Upper lobe of left lung (tissue), 6 donors: Measurements from ENCODE around the gene AMOTL1. TPM values are rescaled to one million over a fixed set of nuclear protein-coding genes. Genes with fewer than 3 reads are reported as not detected.
A peak's percentile ranks its signal among the peaks of the same experiment; 100 is the strongest.

ENCODE experiments used
- ATAC-seq, 2 donors: fragments of 200-7000 bp; cut with Tn5 transposase; one replicate each; pipeline ENCODE4 v1.9.1; 2022; ENCODE audit warnings: mild to moderate bottlenecking in 2 of 2, moderate library complexity in 2 of 2; ENCODE audit not compliant: low FRiP score in 2 of 2
- DNase-seq, 2 donors: peaks; one replicate each; pipeline ENCODE4 v3.0.0-alpha.2; 2019 to 2020
- H3K27ac ChIP-seq, 4 donors: fragments of 200-600 bp; sonication (generic); one replicate each; pipeline ENCODE4 v1.5.1; 2016 to 2019
- H3K27me3 ChIP-seq, 4 donors: fragments of 200-600 bp; sonication (generic); one replicate each; pipeline ENCODE4 v1.5.1; 2017 to 2019
- H3K36me3 ChIP-seq, 4 donors: fragments of 200-600 bp; sonication (generic); one replicate each; pipeline ENCODE4 v1.5.1; 2016 to 2019
- H3K4me1 ChIP-seq, 4 donors: fragments of 200-600 bp; sonication (generic); one replicate each; pipeline ENCODE4 v1.5.1; 2018 to 2019
- H3K4me3 ChIP-seq, 4 donors: fragments of 200-600 bp; sonication (generic); one replicate each; pipeline ENCODE4 v1.5.1; 2017 to 2019; ENCODE audit warnings: mild to moderate bottlenecking in 2 of 4, moderate library complexity in 1 of 4
- H3K9me3 ChIP-seq, 4 donors: fragments of 200-600 bp; sonication (generic); one replicate each; pipeline ENCODE4 v1.5.1; 2018 to 2019
- CTCF ChIP-seq, 6 experiments: fragments of 450-650 bp in 4 of 6; fragments of 200-600 bp in 2 of 6; sonication (generic) in 2 of 6; IDR thresholded peaks; one replicate each; pipeline ENCODE4 v1.5.1; 2016 to 2019; ENCODE audit warnings: antibody characterized with exemption in 6 of 6
- EP300 ChIP-seq, 4 donors: sonication (generic); formaldehyde crosslinking; IDR thresholded peaks; one replicate each; pipeline ENCODE4 v1.5.1; 2017; ENCODE audit warnings: antibody characterized with exemption in 4 of 4, control low read depth in 2 of 4
- POLR2A ChIP-seq, 4 donors: fragments of 450-650 bp; IDR thresholded peaks; one replicate each; pipeline ENCODE4 v1.5.1; 2016 to 2017; ENCODE audit warnings: antibody characterized with exemption in 4 of 4, mild to moderate bottlenecking in 2 of 4
- POLR2AphosphoS5 ChIP-seq, 2 donors: sonication (generic); formaldehyde crosslinking; IDR thresholded peaks; one replicate each; pipeline ENCODE4 v1.5.1; 2017; ENCODE audit warnings: antibody characterized with exemption in 2 of 2
- WGBS, 2 donors: methylation state at CpG; one replicate each; pipeline ENCODE4 v1.1.5; 2017 to 2018; 5-methylcytosine and 5-hydroxymethylcytosine counted together
- total RNA-seq, 6 donors: library from RNA; depleted of rRNA in 4 of 6; stranded (reverse); fragments of >200 nt in 4 of 6; gene quantifications; one replicate each; pipeline versions ENCODE4 v1.1.0 to v1.2.1, GENCODE V29; 2016 to 2021
- donor health status: DM: no; HTN: no; CAD: no; lungs with moderate emphysema.
- donor health status: DM: no; HTN: yes; CAD: no; lungs with severe emphysema.

Gene AMOTL1
- total RNA-seq, 6 donors from 2014 or later, result 30.4 to 54.7 (median 46.1) TPM

- TF ChIP-seq EP300 (IDR thresholded peaks at IDR 0.05), result no peak
- TF ChIP-seq POLR2AphosphoS5 (IDR thresholded peaks at IDR 0.05), result no peak
- TF ChIP-seq POLR2A (IDR thresholded peaks at IDR 0.05), result no peak
- no peak for TF ChIP-seq CTCF (IDR thresholded peaks at IDR 0.05)
- Histone ChIP-seq H3K36me3 (peaks cover 0 to 63% (median 14%) of the 10 kb centered on the region in 4 donors), H3K4me3 (no peak overlapping the region), H3K9me3 (no peaks in the 10 kb centered on the region), H3K27ac (no peak overlapping the region), H3K27me3 (no peaks in the 10 kb centered on the region), H3K4me1 (peaks cover 0 to 3% (median 0%) of the 10 kb centered on the region in 4 donors)
- ATAC-seq (peak in 1 of 2 donors; percentile 32), DNase-seq (peak in 1 of 2 donors; percentile 58)
- WGBS, 2 donors, result 96 to 97% methylated on average over 14 of the region's 14 CpGs
Observed at GRCh38 chr11:94821439-94821838, 53.3 kb downstream of the AMOTL1 start.

GRCh38 chr11:94822080-94822479 is 53.9 kb downstream of the AMOTL1 start:
- no peak for ATAC-seq
- WGBS, 2 donors, result 88 to 95% methylated on average over 7 of the region's 7 CpGs
- Histone ChIP-seq H3K4me3 (no peak overlapping the region), H3K4me1 (peaks cover 0 to 3% (median 0%) of the 10 kb centered on the region in 4 donors), H3K36me3 (peaks cover 0 to 70% (median 14%) of the 10 kb centered on the region in 4 donors), H3K9me3 (no peaks in the 10 kb centered on the region), H3K27me3 (no peaks in the 10 kb centered on the region), H3K27ac (no peak overlapping the region)
- TF ChIP-seq POLR2AphosphoS5 (IDR thresholded peaks at IDR 0.05) (no peak), POLR2A (IDR thresholded peaks at IDR 0.05) (no peak), CTCF (IDR thresholded peaks at IDR 0.05) (no peak), EP300 (IDR thresholded peaks at IDR 0.05) (no peak)
- no peak for DNase-seq

- WGBS, 2 donors, result 50 to 73% methylated on average over 2 of the region's 2 CpGs
- ATAC-seq (no peak), DNase-seq (no peak)
- Histone ChIP-seq H3K36me3 (peaks cover 0 to 71% (median 15%) of the 10 kb centered on the region in 4 donors), H3K4me3 (no peak overlapping the region), H3K27me3 (no peaks in the 10 kb centered on the region), H3K9me3 (no peaks in the 10 kb centered on the region), H3K27ac (no peak overlapping the region), H3K4me1 (peaks cover 0 to 3% (median 0%) of the 10 kb centered on the region in 4 donors)
- TF ChIP-seq CTCF (IDR thresholded peaks at IDR 0.05) (no peak), EP300 (IDR thresholded peaks at IDR 0.05) (no peak), POLR2A (IDR thresholded peaks at IDR 0.05) (no peak), POLR2AphosphoS5 (IDR thresholded peaks at IDR 0.05) (no peak)
Observed at GRCh38 chr11:94823102-94823732, 55.1 kb downstream of the AMOTL1 start.

- H3K27me3 ChIP-seq, result no peaks in the 10 kb centered on the region
- peaks cover 0 to 79% (median 15%) of the 10 kb centered on the region in 4 donors for H3K36me3 ChIP-seq
- peaks cover 0 to 3% (median under 1%) of the 10 kb centered on the region in 4 donors for H3K4me1 ChIP-seq
- DNase-seq (no peak), ATAC-seq (no peak)
- no peak overlapping the region for H3K4me3 ChIP-seq
- H3K9me3 ChIP-seq, result no peaks in the 10 kb centered on the region
- no peak for TF ChIP-seq POLR2A (IDR thresholded peaks at IDR 0.05)
- no peak for TF ChIP-seq POLR2AphosphoS5 (IDR thresholded peaks at IDR 0.05)
- H3K27ac ChIP-seq, result peak overlapping the region in 2 of 4 donors; percentile 17 to 35
- 81 to 87% methylated on average over 4 of the region's 4 CpGs for WGBS, 2 donors
Observed at GRCh38 chr11:94825031-94825430, 56.9 kb downstream of the AMOTL1 start.

GRCh38 chr11:94825481-94825880 is 57.3 kb downstream of the AMOTL1 start:
- peaks cover 0 to 79% (median 15%) of the 10 kb centered on the region in 4 donors for H3K36me3 ChIP-seq
- H3K27me3 ChIP-seq, result no peaks in the 10 kb centered on the region
- no peak for ATAC-seq
- no peak for DNase-seq
- H3K9me3 ChIP-seq, result no peaks in the 10 kb centered on the region
- H3K27ac ChIP-seq, result peak overlapping the region in 2 of 4 donors; percentile 17 to 35
- peaks cover 0 to 7% (median 3%) of the 10 kb centered on the region in 4 donors for H3K4me1 ChIP-seq
- H3K4me3 ChIP-seq, result no peak overlapping the region
- no peak for TF ChIP-seq CTCF (IDR thresholded peaks at IDR 0.05)
- WGBS, 2 donors, result 81 to 91% methylated on average over 1 of the region's 1 CpG
